Right lobe of liver (tissue), 6 donors: ENCODE measurements around the gene NSDHL. TPM values are rescaled to one million over a fixed set of nuclear protein-coding genes. Genes with fewer than 3 reads are reported as not detected.

Source experiments
- ATAC-seq, 4 donors: fragments of 200-7000 bp; cut with Tn5 transposase; one replicate each; pipeline ENCODE4 v1.9.1; 2020; ENCODE audit warnings: mild to moderate bottlenecking in 4 of 4, moderate library complexity in 4 of 4
- DNase-seq, 3 donors: peaks; one replicate each; pipeline ENCODE4 v3.0.0-alpha.2; 2020
- H3K27ac ChIP-seq, 3 donors: fragments of 200-600 bp; one replicate each; pipeline ENCODE4 v1.8.0; 2022
- H3K27me3 ChIP-seq, 2 donors: fragments of 200-600 bp; one replicate each; pipeline ENCODE4 v1.8.0; 2022
- H3K36me3 ChIP-seq, 4 donors: fragments of 200-600 bp; sonication (generic) in 1 of 4; one replicate each; pipeline versions ENCODE4 v1.5.1 to v1.8.0; 2017 to 2022; ENCODE audit warnings: control low read depth in 1 of 4
- H3K4me1 ChIP-seq, 4 donors: fragments of 200-600 bp; sonication (generic) in 1 of 4; one replicate each; pipeline versions ENCODE4 v1.5.1 to v1.8.0; 2017 to 2022; ENCODE audit warnings: control low read depth in 1 of 4
- H3K4me3 ChIP-seq, 3 donors: fragments of 200-600 bp; one replicate each; pipeline ENCODE4 v1.8.0; 2022
- H3K9me3 ChIP-seq, 4 donors: fragments of 200-600 bp; sonication (generic) in 1 of 4; one replicate each; pipeline versions ENCODE4 v1.5.1 to v1.8.0; 2017 to 2022; ENCODE audit warnings: control low read depth in 1 of 4
- CTCF ChIP-seq, 4 donors: fragments of 200-600 bp in 3 of 4; fragments of 450-650 bp in 1 of 4; IDR thresholded peaks; one replicate each; pipeline versions ENCODE4 v1.5.1 to v1.8.0; 2016 to 2022; ENCODE audit warnings: antibody characterized with exemption in 4 of 4, mild to moderate bottlenecking in 2 of 4
- POLR2A ChIP-seq: fragments of 450-650 bp; IDR thresholded peaks from one replicate; pipeline ENCODE4 v1.6.1; 2017; ENCODE audit warnings: antibody characterized with exemption, mild to moderate bottlenecking
- WGBS: methylation state at CpG from one replicate; pipeline ENCODE4 v1.1.6; 2018; ENCODE audit warnings: low coverage, low lambda C conversion rate; ENCODE audit not compliant: insufficient coverage; ENCODE audit errors: missing lambda C conversion rate; 5-methylcytosine and 5-hydroxymethylcytosine counted together
- intact Hi-C, 2 donors: fragments of 100-400 bp; cut with DNase I; formaldehyde crosslinking; loops; one replicate each; pipeline versions ENCODE4 v1.11.2 to v1.14.1; 2022
- total RNA-seq, 6 experiments: library from RNA; depleted of rRNA in 2 of 6; stranded (reverse); fragments of >200 nt in 2 of 6; fragmentation: NEBNext Ultra II Directional in 3 of 6; extraction: Animal tissue kit (Norgen Biotek cat#: 25700) in 3 of 6; gene quantifications; one replicate each; pipeline versions ENCODE4 v1.1.0 to v1.2.4, GENCODE V29; 2016 to 2023
- donor health status: DM: no; HTN: yes; CAD: no.
- donor health status: DM: no; HTN: no; CAD: no.
- donor health status: DM: no; HTN: no; CAD: no.
- donor health status: DM: no; HTN: yes; CAD: no.
- donor health status: DM: no; HTN: yes; CAD: no.

NSDHL gene
- total RNA-seq, 6 experiments from 2014 or later = 16.1 to 38.2 (median 20.9) TPM

- no peak overlapping the region for H3K4me3 ChIP-seq
- intact Hi-C loops = no loop called here
- no peak for TF ChIP-seq CTCF (IDR thresholded peaks at IDR 0.05)
- TF ChIP-seq POLR2A = no peak
- ATAC-seq = peak in 1 of 4 donors; percentile 9
- no peaks in the 10 kb centered on the region for H3K36me3 ChIP-seq
- no peaks in the 10 kb centered on the region for H3K27me3 ChIP-seq
- DNase-seq = no peak
- H3K4me1 ChIP-seq = no peaks in the 10 kb centered on the region
- WGBS = 40% methylated on average over 1 of the region's 21 CpGs
- H3K9me3 ChIP-seq = no peaks in the 10 kb centered on the region
- no peak overlapping the region for H3K27ac ChIP-seq
These were observed 87.1 kb downstream of the NSDHL start for GRCh38 chrX:152917656-152918579.

- no peaks in the 10 kb centered on the region for H3K36me3 ChIP-seq
- WGBS = 42% methylated on average over 2 of the region's 7 CpGs
- no peaks in the 10 kb centered on the region for H3K4me1 ChIP-seq
- TF ChIP-seq POLR2A = no peak
- TF ChIP-seq CTCF (IDR thresholded peaks at IDR 0.05) = no peak
- intact Hi-C loops = no loop called here
- no peak for ATAC-seq
- no peak for DNase-seq
- no peaks in the 10 kb centered on the region for H3K27me3 ChIP-seq
- H3K9me3 ChIP-seq = no peaks in the 10 kb centered on the region
- H3K4me3 ChIP-seq = no peak overlapping the region
- H3K27ac ChIP-seq = no peak overlapping the region
These were observed 87.8 kb downstream of the NSDHL start for GRCh38 chrX:152918707-152919106.

Other genes with a start within 250 kb of the NSDHL start
- gene GABRQ, start 193.2 kb upstream of the NSDHL start, total RNA-seq = not detected
- gene MAGEA3, start 132.3 kb upstream of the NSDHL start, total RNA-seq = not detected
- not detected for gene CSAG2, start 121.8 kb upstream of the NSDHL start, total RNA-seq
- gene MAGEA2B, start 116.4 kb upstream of the NSDHL start, total RNA-seq = not detected
- gene CSAG1, start 97.3 kb upstream of the NSDHL start, total RNA-seq = not detected
- not detected for gene MAGEA12, start 97.3 kb upstream of the NSDHL start, total RNA-seq
- not detected for gene MAGEA2, start 77.2 kb upstream of the NSDHL start, total RNA-seq
- not detected for gene CSAG3, start 71.8 kb upstream of the NSDHL start, total RNA-seq
- gene MAGEA6, start 61.4 kb upstream of the NSDHL start, total RNA-seq = not detected
- 10 to 100 TPM in 5 of 6 experiments, 1 to 10 TPM in 1; 8.4 to 11.4 (median 10.9) TPM for gene CETN2, start 306 bp upstream of the NSDHL start, total RNA-seq
- gene ZNF185, start 67.0 kb downstream of the NSDHL start, total RNA-seq = 1 to 10 TPM in 1 of 6 experiments, under 1 TPM in 5; 0.61 to 1.7 (median 0.83) TPM
- not detected for gene PNMA5, start 163.1 kb downstream of the NSDHL start, total RNA-seq
- under 1 TPM in 4 of 6 experiments, not detected in 2; 0.09 to 0.74 (median 0.42) TPM for gene PNMA3, start 225.4 kb downstream of the NSDHL start, total RNA-seq
- 10 to 100 TPM in 2 of 6 experiments, 1 to 10 TPM in 4; 2.4 to 22.5 (median 7.1) TPM for gene PNMA6A, start 241.4 kb downstream of the NSDHL start, total RNA-seq